DMS53 treated with DMSO at 0.1 percent for 48 hours (cell line): ENCODE measurements around the gene GPC5.

Source experiments
- DNase-seq: peaks from one replicate; lab custom pipeline; 2025; ENCODE audit not compliant: unreplicated experiment; lab: John Stamatoyannopoulos, UW

GPC5 gene

DNA sequence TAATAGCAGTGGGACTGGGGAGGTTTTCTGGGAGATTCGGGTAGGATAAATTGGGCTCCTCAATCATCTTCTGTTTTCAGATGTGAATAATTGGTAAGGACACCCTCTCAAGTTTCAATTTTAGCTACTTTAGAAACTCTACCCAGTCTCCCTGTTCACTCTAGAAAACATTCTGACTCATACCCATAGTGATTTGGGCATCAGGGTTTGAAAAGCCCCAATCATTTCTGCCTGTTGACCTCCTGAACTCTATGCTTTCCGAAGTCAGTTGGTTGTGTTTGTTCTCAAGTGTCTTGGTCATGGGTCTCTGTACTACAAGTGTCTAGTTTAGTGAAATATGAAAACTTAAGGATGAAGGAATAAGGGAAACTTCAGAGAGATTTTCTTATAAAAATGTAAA, 916.8 kb downstream of the GPC5 start:
- DNase-seq: no peak

- no peak for DNase-seq
These were observed 917.6 kb downstream of the GPC5 start for GRCh38 chr13:92316030-92316429.

- no peak for DNase-seq
These were observed 918.6 kb downstream of the GPC5 start for GRCh38 chr13:92317066-92317465.

DNA sequence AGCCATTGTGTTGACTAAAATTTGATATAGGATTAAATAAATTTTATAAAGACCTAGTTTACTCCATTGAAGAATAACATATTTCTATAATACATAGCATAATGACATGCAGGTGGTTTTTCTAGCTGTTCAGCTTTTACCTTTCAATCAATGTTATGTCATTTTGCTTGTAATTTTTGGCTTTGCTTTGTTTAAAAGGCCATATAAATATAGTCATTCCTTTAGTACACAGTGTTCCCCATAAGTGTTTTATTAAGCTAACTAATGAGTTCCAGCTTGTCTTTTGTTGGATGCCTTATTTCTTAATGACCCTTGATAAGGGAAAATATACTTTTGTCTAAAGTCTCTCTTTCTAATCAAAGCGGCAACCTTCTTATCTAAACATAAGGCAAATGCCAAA, 921.9 kb downstream of the GPC5 start:
- DNase-seq: no peak

DNA sequence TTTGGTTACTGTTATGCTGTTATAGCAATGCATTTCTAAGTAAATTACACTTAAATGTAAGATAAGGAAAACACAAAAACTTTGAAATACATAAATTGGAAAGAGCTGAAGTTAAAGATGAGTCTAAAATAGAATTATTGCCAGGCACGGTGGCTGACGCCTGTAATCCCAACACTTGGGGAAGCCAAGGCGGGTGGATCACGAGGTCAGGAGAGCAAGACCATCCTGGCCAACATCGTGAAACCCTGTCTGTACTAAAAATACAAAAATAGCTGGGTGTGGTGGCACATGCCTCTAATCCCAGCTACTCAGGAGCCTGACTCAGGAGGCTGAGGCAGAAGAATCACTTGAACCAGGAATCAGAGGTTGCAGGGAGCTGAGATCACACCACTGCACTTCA, 922.8 kb downstream of the GPC5 start:
- DNase-seq: no peak

GRCh38 chr13:92345627-92346026, 947.2 kb downstream of the GPC5 start:
- DNase-seq: no peak

DNA sequence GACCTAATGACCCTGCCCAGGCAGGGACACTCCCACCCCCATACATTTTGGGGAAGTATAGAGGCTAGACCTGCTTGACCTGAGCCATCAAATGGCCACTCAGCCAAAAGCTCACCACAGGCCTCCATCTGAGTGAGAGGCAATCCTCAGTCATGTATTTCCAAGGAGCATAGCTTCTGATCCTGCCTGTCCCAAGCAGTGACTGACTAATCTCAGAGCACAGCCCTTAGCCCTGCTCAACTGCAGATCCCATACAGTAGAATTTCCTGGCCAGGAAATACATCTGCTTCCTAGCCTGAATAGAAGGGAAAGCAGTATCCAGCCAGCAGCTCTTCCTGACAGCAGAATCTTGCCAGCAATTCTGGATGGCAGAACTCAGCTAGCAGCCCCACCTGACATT, 947.6 kb downstream of the GPC5 start:
- DNase-seq: no peak

DNA sequence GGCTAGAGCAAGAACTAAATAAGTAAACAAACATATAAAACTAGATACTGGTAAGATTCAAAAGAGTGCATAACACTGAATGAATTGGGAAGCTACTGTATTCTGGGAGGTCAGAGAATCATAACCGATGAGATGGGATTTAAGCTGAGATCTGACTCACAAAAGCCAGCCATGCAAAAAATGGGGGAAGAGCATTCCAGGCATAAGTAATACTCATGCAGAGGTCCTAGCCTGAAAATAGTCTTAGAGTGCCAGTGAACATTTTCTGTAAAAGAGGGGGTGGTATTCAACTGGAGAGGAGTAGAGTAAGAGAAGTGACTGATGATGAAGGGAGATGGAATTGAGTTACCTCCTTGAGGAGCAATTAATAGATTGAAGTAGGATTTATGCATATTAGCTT, 956.2 kb downstream of the GPC5 start:
- no peak for DNase-seq

DNA sequence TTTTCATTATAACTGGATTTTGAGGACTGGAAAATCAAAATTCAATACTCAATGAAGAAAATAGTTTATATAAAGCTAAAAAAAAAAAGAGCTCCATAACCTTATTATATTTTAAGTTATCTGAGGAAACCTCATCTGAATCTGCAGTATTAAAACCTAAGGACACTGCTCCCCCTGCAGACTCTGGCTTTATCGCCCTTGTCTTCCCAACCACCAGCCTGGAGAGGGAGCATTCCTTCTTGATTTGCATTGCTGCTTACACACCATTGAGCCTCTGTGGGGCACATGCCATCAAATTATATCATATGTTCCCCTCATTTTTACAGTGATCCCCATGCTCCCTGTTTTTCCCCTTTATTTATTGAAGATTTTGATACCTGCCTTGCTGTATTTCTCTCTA, 956.8 kb downstream of the GPC5 start:
- no peak for DNase-seq

DNA sequence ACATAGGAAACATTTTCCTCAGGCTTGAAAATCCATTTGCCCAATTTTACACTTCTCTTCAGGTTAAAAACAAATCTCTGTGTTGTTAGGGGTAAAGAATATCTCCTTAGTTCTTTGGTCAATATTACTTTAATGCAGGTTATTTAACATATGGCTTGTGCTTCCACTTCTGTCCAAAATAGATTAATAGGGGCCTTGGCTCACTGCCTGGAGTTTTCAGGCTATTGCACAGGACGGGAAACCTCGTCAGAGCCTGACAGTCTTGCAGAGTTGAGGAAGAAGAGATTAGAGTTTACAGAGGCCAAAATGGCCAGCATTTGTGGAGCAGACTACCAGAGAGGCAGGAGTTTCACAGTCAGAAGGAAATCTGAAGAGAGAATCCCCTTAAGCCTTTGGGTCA, 964.3 kb downstream of the GPC5 start:
- no peak for DNase-seq

- DNase-seq: no peak
These were observed 967.5 kb downstream of the GPC5 start for GRCh38 chr13:92365904-92366303.

DNA sequence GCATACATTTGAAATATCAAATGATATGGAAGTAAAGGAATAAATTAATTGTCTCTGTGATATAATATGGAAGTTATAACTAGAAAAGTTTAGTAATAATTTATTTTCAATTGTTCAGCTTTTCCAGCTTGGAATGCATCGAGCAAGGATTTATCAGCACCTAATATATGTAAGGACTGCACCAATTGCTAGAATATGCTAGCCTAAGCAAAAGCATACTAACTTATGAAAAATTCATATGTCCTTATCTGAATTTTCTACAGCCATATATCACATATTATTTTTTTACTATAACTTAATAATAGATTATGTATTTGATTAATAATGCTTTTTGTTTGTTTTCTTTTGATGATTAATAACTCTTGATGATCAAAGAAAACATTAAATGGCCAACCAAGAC, 979.0 kb downstream of the GPC5 start:
- no peak for DNase-seq

GRCh38 chr13:92379371-92379770, 981.0 kb downstream of the GPC5 start:
- DNase-seq: no peak

- no peak for DNase-seq
These were observed 986.0 kb downstream of the GPC5 start for GRCh38 chr13:92384410-92384809.

DNA sequence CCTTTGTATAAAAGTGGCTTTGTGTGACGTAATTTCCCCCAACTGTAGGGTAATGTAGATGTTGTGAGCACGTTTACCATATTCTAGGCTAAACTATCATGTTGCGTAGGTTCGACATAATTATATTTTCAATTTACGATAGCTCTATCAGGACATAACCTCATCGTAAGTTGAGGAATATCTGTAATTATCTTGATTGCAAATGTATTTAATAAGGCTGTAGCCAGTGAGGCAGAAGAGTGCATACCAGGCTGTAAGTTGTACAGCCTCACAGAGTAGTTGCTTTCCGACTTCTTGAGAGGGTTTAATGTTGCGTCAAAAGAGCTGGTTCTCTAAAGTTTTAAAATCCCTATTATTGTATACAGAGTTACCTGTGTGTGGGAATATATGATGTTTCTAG, 988.8 kb downstream of the GPC5 start:
- no peak for DNase-seq

DNA sequence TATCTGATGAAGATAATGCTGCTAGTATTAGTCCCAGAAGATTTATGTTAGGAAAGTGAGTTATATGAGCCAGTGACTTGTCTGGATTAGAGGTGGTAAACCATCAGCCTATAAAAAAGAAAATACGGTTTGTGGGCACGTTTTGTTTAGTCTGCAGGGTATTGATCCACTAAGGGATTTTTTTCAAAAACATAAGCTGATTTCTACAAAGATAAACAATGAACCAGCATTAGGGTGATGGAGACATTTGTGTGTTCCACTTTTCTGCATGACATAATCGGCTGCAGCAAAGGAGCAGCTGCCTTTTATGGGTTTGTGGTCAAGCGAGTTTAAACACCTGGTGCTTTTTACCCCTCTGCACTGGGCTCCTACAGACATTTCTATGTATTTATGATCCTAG, 991.8 kb downstream of the GPC5 start:
- DNase-seq: peak; percentile 50

DNA sequence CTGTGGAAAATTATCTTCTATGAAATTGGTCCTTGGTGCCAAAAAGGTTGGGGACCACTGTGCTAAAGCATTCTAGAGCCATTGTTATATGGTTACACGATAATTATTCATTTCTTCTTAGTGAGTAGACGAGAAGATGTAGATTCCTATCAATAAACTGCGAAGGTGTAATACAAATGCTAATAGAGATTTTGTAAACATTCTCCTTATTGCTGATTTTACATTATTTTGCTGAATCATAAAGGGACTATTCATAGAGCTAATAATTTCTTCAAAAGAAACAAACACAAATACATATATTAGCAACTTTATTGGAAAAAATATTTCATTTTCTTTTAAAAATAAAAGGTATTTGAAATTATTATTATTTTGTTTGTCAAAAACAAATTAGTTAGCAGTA, 1005.2 kb downstream of the GPC5 start:
- DNase-seq: no peak

DNA sequence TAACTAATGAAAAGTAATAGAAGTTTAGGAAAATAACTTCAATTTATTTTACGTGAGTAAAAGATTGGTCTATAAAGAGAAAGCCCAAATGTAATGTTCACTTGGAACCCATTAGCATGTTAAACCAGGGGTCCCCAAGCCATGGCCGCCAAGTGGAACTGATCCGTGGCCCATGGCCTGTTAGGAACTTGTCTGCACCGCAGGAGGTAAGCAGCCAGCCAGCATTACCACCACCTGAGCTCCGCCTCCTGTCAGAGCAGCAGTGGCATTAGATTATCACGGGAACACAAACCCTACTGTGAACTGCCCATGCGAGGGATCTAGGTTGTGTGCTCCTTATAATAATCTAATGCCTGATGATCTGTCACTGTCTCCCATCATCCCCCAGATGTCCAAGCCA, 1009.4 kb downstream of the GPC5 start:
- DNase-seq: no peak

- DNase-seq: no peak
These were observed 1014.1 kb downstream of the GPC5 start for GRCh38 chr13:92412481-92412880.

DNA sequence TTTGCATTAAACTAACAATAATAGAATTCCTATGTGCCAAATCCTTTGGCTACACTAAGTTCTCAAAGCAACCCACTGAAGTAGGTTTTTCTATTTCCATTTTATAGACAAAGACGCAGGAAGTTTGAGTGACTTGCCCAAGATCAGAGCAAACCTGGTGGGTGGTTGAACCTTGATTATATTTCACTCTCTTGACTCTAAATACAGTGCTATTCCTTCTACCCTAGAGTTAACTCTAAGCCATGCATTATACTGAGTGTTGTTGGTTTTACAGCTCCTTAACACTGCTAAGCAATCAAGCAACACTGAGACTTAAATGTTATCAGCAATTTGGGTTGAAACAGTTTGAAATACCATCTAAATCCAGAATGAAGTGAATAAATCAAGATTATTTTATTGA, 1014.6 kb downstream of the GPC5 start:
- no peak for DNase-seq

GRCh38 chr13:92413452-92413851, 1015.0 kb downstream of the GPC5 start:
- DNase-seq: no peak

- DNase-seq: no peak
These were observed 1016.4 kb downstream of the GPC5 start for GRCh38 chr13:92414851-92415250.

DNA sequence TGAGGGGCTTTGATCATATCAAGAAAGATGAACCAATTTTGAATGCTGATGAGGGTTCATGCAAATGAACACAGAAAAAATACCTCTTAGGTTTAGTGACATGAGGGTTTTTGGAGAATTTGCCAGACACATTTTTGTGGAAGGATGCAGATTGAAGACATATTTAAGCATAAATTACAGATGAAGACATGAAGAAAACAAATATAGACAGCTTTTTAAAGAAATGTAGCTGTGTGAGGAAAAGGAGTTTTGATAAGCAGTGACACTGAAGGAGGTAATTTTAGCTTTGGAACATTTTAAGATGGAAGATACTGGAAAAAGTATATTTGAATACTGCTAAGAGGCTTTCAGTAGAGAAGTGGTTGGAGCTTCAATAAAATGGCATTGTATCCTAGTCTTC, 1017.4 kb downstream of the GPC5 start:
- no peak for DNase-seq

- DNase-seq: no peak
These were observed 1020.5 kb downstream of the GPC5 start for GRCh38 chr13:92418818-92419412.
